Tibial nerve (tissue), 4 donors: ENCODE results near the gene GPX8.

Experiments
- EP300 ChIP-seq, 2 donors: sonication (generic); formaldehyde crosslinking; IDR thresholded peaks; one replicate each; pipeline ENCODE4 v1.6.1; 2017; ENCODE audit warnings: antibody characterized with exemption in 2 of 2, mild to moderate bottlenecking in 1 of 2
- POLR2A ChIP-seq, 2 donors: fragments of 450-650 bp; IDR thresholded peaks; one replicate each; pipeline ENCODE4 v1.6.1; 2017; ENCODE audit warnings: antibody characterized with exemption in 2 of 2, mild to moderate bottlenecking in 2 of 2, moderate library complexity in 2 of 2
- TF ChIP-seq, protein P1 (sequence below), 5 experiments: fragments of 200-600 bp in 3 of 5; fragments of 450-650 bp in 2 of 5; sonication (generic) in 3 of 5; IDR thresholded peaks; one replicate each; pipeline ENCODE4 v1.5.1; 2016 to 2019; ENCODE audit warnings: antibody characterized with exemption in 5 of 5, mild to moderate bottlenecking in 3 of 5, moderate library complexity in 2 of 5

DNA sequence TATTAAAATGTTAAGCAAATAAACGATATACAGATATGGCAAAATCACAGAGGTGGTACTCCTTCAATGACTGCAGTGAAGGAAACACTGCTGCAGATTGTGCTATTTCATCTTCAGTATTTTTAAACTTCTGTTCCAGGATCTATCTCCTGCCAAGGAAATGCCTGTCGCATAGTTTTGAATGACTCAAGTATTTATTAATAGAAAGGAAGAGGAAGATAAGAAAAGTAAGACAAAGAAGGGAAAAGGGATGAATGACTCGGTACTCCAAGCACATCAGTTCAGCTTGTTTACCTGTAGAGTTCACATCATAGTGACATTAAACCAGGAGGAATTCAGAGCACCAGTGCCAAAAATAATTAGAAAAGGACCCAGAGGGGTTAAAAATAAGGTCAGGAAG, 5.1 kb upstream of the GPX8 start:
- TF ChIP-seq POLR2A (IDR thresholded peaks at IDR 0.05) (no peak), EP300 (IDR thresholded peaks at IDR 0.05) (no peak)
- TF ChIP-seq, protein P1, sequence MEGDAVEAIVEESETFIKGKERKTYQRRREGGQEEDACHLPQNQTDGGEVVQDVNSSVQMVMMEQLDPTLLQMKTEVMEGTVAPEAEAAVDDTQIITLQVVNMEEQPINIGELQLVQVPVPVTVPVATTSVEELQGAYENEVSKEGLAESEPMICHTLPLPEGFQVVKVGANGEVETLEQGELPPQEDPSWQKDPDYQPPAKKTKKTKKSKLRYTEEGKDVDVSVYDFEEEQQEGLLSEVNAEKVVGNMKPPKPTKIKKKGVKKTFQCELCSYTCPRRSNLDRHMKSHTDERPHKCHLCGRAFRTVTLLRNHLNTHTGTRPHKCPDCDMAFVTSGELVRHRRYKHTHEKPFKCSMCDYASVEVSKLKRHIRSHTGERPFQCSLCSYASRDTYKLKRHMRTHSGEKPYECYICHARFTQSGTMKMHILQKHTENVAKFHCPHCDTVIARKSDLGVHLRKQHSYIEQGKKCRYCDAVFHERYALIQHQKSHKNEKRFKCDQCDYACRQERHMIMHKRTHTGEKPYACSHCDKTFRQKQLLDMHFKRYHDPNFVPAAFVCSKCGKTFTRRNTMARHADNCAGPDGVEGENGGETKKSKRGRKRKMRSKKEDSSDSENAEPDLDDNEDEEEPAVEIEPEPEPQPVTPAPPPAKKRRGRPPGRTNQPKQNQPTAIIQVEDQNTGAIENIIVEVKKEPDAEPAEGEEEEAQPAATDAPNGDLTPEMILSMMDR (IDR thresholded peaks at IDR 0.05), result no peak
